ENCODE results near the gene CDKN2B-AS1. TPM values are rescaled to one million over a fixed set of nuclear protein-coding genes. Genes with fewer than 3 reads are reported as not detected.

CDKN2B-AS1 gene
- total and polyA plus RNA-seq, 3 donors from 2014 or later = 2.2 to 3.5 (median 3.0) TPM

GRCh38 chr9:21985964-21986667, 8.5 kb upstream of the CDKN2B-AS1 start:
- Histone ChIP-seq H3K4me3 (no peak overlapping the region), H3K27ac (no peak overlapping the region), H3K36me3 (ENCODE audit: low read depth, missing control alignments) (no peaks in the 10 kb centered on the region), H3K27me3 (no peaks in the 10 kb centered on the region), H3K4me1 (no peaks in the 10 kb centered on the region), H3K9me3 (no peaks in the 10 kb centered on the region)
- TF ChIP-seq CTCF (IDR thresholded peaks at IDR 0.05) = no peak
- no peak for TF ChIP-seq POLR2A (IDR thresholded peaks at IDR 0.05)
- 81 to 82% methylated on average over 5 of the region's 5 CpGs for WGBS, 2 donors
- intact Hi-C loops (cut with DNase I; ENCODE audit: low total_unique reads) = no loop called here
- no peak for DNase-seq

- Histone ChIP-seq H3K4me3 (no peak overlapping the region), H3K9me3 (no peaks in the 10 kb centered on the region), H3K27me3 (no peaks in the 10 kb centered on the region), H3K4me1 (no peaks in the 10 kb centered on the region), H3K36me3 (ENCODE audit: low read depth, missing control alignments) (no peaks in the 10 kb centered on the region), H3K27ac (no peak overlapping the region)
- 39 to 42% methylated on average over 9 of the region's 9 CpGs for WGBS, 2 donors
- no peak for DNase-seq
- intact Hi-C loops (cut with DNase I; ENCODE audit: low total_unique reads) = no loop called here
- TF ChIP-seq POLR2A (IDR thresholded peaks at IDR 0.05) (no peak), CTCF (IDR thresholded peaks at IDR 0.05) (no peak)
These were observed 6.3 kb upstream of the CDKN2B-AS1 start for GRCh38 chr9:21988056-21988990.

- WGBS, 2 donors = 18 to 22% methylated on average over 29 to 35 of the region's 35 CpGs
These were observed 5.0 kb upstream of the CDKN2B-AS1 start for GRCh38 chr9:21989440-21990189.

More at GRCh38 chr9:21989440-21990189, 5.0 kb upstream of the CDKN2B-AS1 start:
- no peaks in the 10 kb centered on the region for H3K4me1 ChIP-seq
- no peak overlapping the region for H3K27ac ChIP-seq
- TF ChIP-seq CTCF (IDR thresholded peaks at IDR 0.05) (no peak), POLR2A (IDR thresholded peaks at IDR 0.05) (no peak)
- H3K9me3 ChIP-seq = no peaks in the 10 kb centered on the region
- no peaks in the 10 kb centered on the region for H3K36me3 ChIP-seq (ENCODE audit: low read depth, missing control alignments)
- peak overlapping the region in 1 of 2 donors; percentile 8 for H3K4me3 ChIP-seq
- H3K27me3 ChIP-seq = no peaks in the 10 kb centered on the region
- intact Hi-C loops (cut with DNase I; ENCODE audit: low total_unique reads) = no loop called here
- no peak for DNase-seq
